Measurements from ENCODE around the gene NLGN1. TPM values are rescaled to one million over a fixed set of nuclear protein-coding genes. Genes with fewer than 3 reads are reported as not detected.

The NLGN1 gene
- total RNA-seq, 4 donors from 2014 or later = 2.2 to 5.8 (median 3.0) TPM

GRCh38 chr3:173892547-173892946, 495.0 kb downstream of the NLGN1 start:
- Histone ChIP-seq H3K36me3 (no peaks in the 10 kb centered on the region), H3K9me3 (no peaks in the 10 kb centered on the region), H3K4me1 (no peaks in the 10 kb centered on the region), H3K4me3 (no peak overlapping the region), H3K27me3 (no peaks in the 10 kb centered on the region), H3K27ac (no peak overlapping the region)
- no peak for DNase-seq (ENCODE audit: low spot score in 2 of 2)
- WGBS = 45% methylated on average over 4 of the region's 4 CpGs
- TF ChIP-seq CTCF (IDR thresholded peaks at IDR 0.05) (no peak), POLR2A (IDR thresholded peaks at IDR 0.05) (no peak), EP300 (IDR thresholded peaks at IDR 0.05) (no peak), POLR2AphosphoS5 (IDR thresholded peaks at IDR 0.05) (no peak)

- Histone ChIP-seq H3K9me3 (no peaks in the 10 kb centered on the region), H3K27me3 (no peaks in the 10 kb centered on the region), H3K36me3 (no peaks in the 10 kb centered on the region), H3K27ac (no peak overlapping the region), H3K4me1 (no peaks in the 10 kb centered on the region), H3K4me3 (no peak overlapping the region)
- no peak for DNase-seq (ENCODE audit: low spot score in 2 of 2)
- 87% methylated on average over 4 of the region's 4 CpGs for WGBS
- TF ChIP-seq CTCF (IDR thresholded peaks at IDR 0.05) = no peak
- no peak for TF ChIP-seq POLR2A (IDR thresholded peaks at IDR 0.05)
- TF ChIP-seq EP300 (IDR thresholded peaks at IDR 0.05) = no peak
- TF ChIP-seq POLR2AphosphoS5 (IDR thresholded peaks at IDR 0.05) = no peak
Observed at GRCh38 chr3:173893066-173893465, 495.5 kb downstream of the NLGN1 start.

- TF ChIP-seq POLR2A (IDR thresholded peaks at IDR 0.05) (no peak), EP300 (IDR thresholded peaks at IDR 0.05) (no peak)
- DNase-seq (ENCODE audit: low spot score in 2 of 2) = no peak
- Histone ChIP-seq H3K27ac (no peak overlapping the region), H3K36me3 (no peaks in the 10 kb centered on the region), H3K27me3 (no peaks in the 10 kb centered on the region), H3K4me1 (no peaks in the 10 kb centered on the region), H3K9me3 (no peaks in the 10 kb centered on the region), H3K4me3 (no peak overlapping the region)
- WGBS = 95% methylated on average over 2 of the region's 2 CpGs
Observed at GRCh38 chr3:173893835-173894234, 496.3 kb downstream of the NLGN1 start.

- Histone ChIP-seq H3K27ac (no peak overlapping the region), H3K9me3 (no peaks in the 10 kb centered on the region), H3K27me3 (no peaks in the 10 kb centered on the region), H3K4me1 (no peaks in the 10 kb centered on the region), H3K4me3 (no peak overlapping the region), H3K36me3 (no peaks in the 10 kb centered on the region)
- TF ChIP-seq EP300 (IDR thresholded peaks at IDR 0.05) (no peak), POLR2A (IDR thresholded peaks at IDR 0.05) (no peak), POLR2AphosphoS5 (IDR thresholded peaks at IDR 0.05) (no peak), CTCF (IDR thresholded peaks at IDR 0.05) (no peak)
- no peak for DNase-seq (ENCODE audit: low spot score in 2 of 2)
Observed at GRCh38 chr3:173897631-173898030, 500.1 kb downstream of the NLGN1 start.

GRCh38 chr3:173901649-173902048, 504.1 kb downstream of the NLGN1 start:
- 90% methylated on average over 2 of the region's 2 CpGs for WGBS
- no peaks in the 10 kb centered on the region for H3K36me3 ChIP-seq
- no peaks in the 10 kb centered on the region for H3K4me1 ChIP-seq
- no peaks in the 10 kb centered on the region for H3K9me3 ChIP-seq
- H3K4me3 ChIP-seq = no peak overlapping the region
- H3K27me3 ChIP-seq = no peaks in the 10 kb centered on the region
- H3K27ac ChIP-seq = no peak overlapping the region
- no peak for TF ChIP-seq POLR2A (IDR thresholded peaks at IDR 0.05)
- no peak for DNase-seq (ENCODE audit: low spot score in 2 of 2)

GRCh38 chr3:173902401-173902800, 504.9 kb downstream of the NLGN1 start:
- no peak overlapping the region for H3K4me3 ChIP-seq
- H3K4me1 ChIP-seq = no peaks in the 10 kb centered on the region
- no peak overlapping the region for H3K27ac ChIP-seq
- H3K27me3 ChIP-seq = no peaks in the 10 kb centered on the region
- no peaks in the 10 kb centered on the region for H3K9me3 ChIP-seq
- DNase-seq (ENCODE audit: low spot score in 2 of 2) = no peak
- TF ChIP-seq POLR2A (IDR thresholded peaks at IDR 0.05) (no peak), CTCF (IDR thresholded peaks at IDR 0.05) (no peak)
- 83% methylated on average over 1 of the region's 1 CpG for WGBS
- H3K36me3 ChIP-seq = no peaks in the 10 kb centered on the region

All from suprapubic skin (tissue), 4 donors.